ENCODE measurements around the gene RGSL1.
A peak's percentile ranks its signal among the peaks of the same experiment; 100 is the strongest.

RGSL1 gene

GRCh38 chr1:182476625-182477024 is 26.7 kb downstream of the RGSL1 start:
- H2BK5ac ChIP-seq (ENCODE audit: low read length): no peak overlapping the region
- no peak overlapping the region for H4K8ac ChIP-seq (ENCODE audit: low read depth, low read length)
- H3K79me1 ChIP-seq (ENCODE audit: low read length): no peaks in the 10 kb centered on the region
- H3K27me3 ChIP-seq (ENCODE audit: insufficient read depth, low read length, poor library complexity): no peaks in the 10 kb centered on the region
- no peak overlapping the region for H3K4me3 ChIP-seq (ENCODE audit: low read length)
- no peak overlapping the region for H3K4me2 ChIP-seq (ENCODE audit: low read length)
- no peak overlapping the region for H2BK15ac ChIP-seq (replicated peaks; ENCODE audit: low read depth)
- H3K9ac ChIP-seq (ENCODE audit: low read length): no peak overlapping the region
- H3K56ac ChIP-seq (ENCODE audit: low read length): no peak overlapping the region
- H3K4me1 ChIP-seq (ENCODE audit: control insufficient read depth, low read depth, low read length): no peaks in the 10 kb centered on the region
- no peak overlapping the region for H3K27ac ChIP-seq (ENCODE audit: low read depth, low read length)
- H2BK120ac ChIP-seq (ENCODE audit: low read depth, low read length): no peak overlapping the region
- no peaks in the 10 kb centered on the region for H3K79me2 ChIP-seq (ENCODE audit: control insufficient read depth, insufficient read depth, low read length)
- H3K23ac ChIP-seq (ENCODE audit: low read length): no peak overlapping the region
- H3K18ac ChIP-seq (ENCODE audit: low read length): no peak overlapping the region
- DNase-seq: no peak
- no CpG with 5 or more reads among the region's 2 CpGs for WGBS (ENCODE audit: extremely low coverage, insufficient coverage, low lambda C conversion rate)
- no peak overlapping the region for H3K4ac ChIP-seq (ENCODE audit: low read depth, low read length)
- H3K36me3 ChIP-seq (ENCODE audit: control insufficient read depth, insufficient read depth, low read length): no peaks in the 10 kb centered on the region
- no peak overlapping the region for H4K5ac ChIP-seq (ENCODE audit: low read length)
- H2AK5ac ChIP-seq (ENCODE audit: low read length): no peak overlapping the region

- no peak overlapping the region for H2BK5ac ChIP-seq (ENCODE audit: low read length)
- H3K79me1 ChIP-seq (ENCODE audit: low read length): no peaks in the 10 kb centered on the region
- no peak overlapping the region for H3K18ac ChIP-seq (ENCODE audit: low read length)
- no peak for DNase-seq
- no peak overlapping the region for H2AK5ac ChIP-seq (ENCODE audit: low read length)
- no peak overlapping the region for H3K23ac ChIP-seq (ENCODE audit: low read length)
- no peak overlapping the region for H3K27ac ChIP-seq (ENCODE audit: low read depth, low read length)
- H3K4me3 ChIP-seq (ENCODE audit: low read length): no peak overlapping the region
- H3K27me3 ChIP-seq (ENCODE audit: insufficient read depth, low read length, poor library complexity): no peaks in the 10 kb centered on the region
- H3K4me2 ChIP-seq (ENCODE audit: low read length): no peak overlapping the region
- H3K79me2 ChIP-seq (ENCODE audit: control insufficient read depth, insufficient read depth, low read length): no peaks in the 10 kb centered on the region
- H3K9ac ChIP-seq (ENCODE audit: low read length): no peak overlapping the region
- H3K4ac ChIP-seq (ENCODE audit: low read depth, low read length): no peak overlapping the region
- H4K8ac ChIP-seq (ENCODE audit: low read depth, low read length): no peak overlapping the region
- no peak overlapping the region for H2BK120ac ChIP-seq (ENCODE audit: low read depth, low read length)
- no peaks in the 10 kb centered on the region for H3K36me3 ChIP-seq (ENCODE audit: control insufficient read depth, insufficient read depth, low read length)
- H3K56ac ChIP-seq (ENCODE audit: low read length): no peak overlapping the region
- H4K5ac ChIP-seq (ENCODE audit: low read length): no peak overlapping the region
- H3K4me1 ChIP-seq (ENCODE audit: control insufficient read depth, low read depth, low read length): no peaks in the 10 kb centered on the region
- no peak overlapping the region for H2BK15ac ChIP-seq (replicated peaks; ENCODE audit: low read depth)
Measured at GRCh38 chr1:182478238-182478637, 28.3 kb downstream of the RGSL1 start.

- no CpG with 5 or more reads among the region's 2 CpGs for WGBS (ENCODE audit: extremely low coverage, insufficient coverage, low lambda C conversion rate)
- no peak overlapping the region for H2BK15ac ChIP-seq (replicated peaks; ENCODE audit: low read depth)
- H3K23ac ChIP-seq (ENCODE audit: low read length): no peak overlapping the region
- no peak overlapping the region for H4K5ac ChIP-seq (ENCODE audit: low read length)
- no peak overlapping the region for H3K4ac ChIP-seq (ENCODE audit: low read depth, low read length)
- H3K4me3 ChIP-seq (ENCODE audit: low read length): no peak overlapping the region
- H3K56ac ChIP-seq (ENCODE audit: low read length): no peak overlapping the region
- no peak overlapping the region for H4K8ac ChIP-seq (ENCODE audit: low read depth, low read length)
- no peaks in the 10 kb centered on the region for H3K79me2 ChIP-seq (ENCODE audit: control insufficient read depth, insufficient read depth, low read length)
- H3K18ac ChIP-seq (ENCODE audit: low read length): no peak overlapping the region
- H2AK5ac ChIP-seq (ENCODE audit: low read length): no peak overlapping the region
- no peak overlapping the region for H3K4me2 ChIP-seq (ENCODE audit: low read length)
- no peak overlapping the region for H2BK5ac ChIP-seq (ENCODE audit: low read length)
- no peaks in the 10 kb centered on the region for H3K4me1 ChIP-seq (ENCODE audit: control insufficient read depth, low read depth, low read length)
- no peak overlapping the region for H3K9ac ChIP-seq (ENCODE audit: low read length)
- no peak for DNase-seq
- no peaks in the 10 kb centered on the region for H3K27me3 ChIP-seq (ENCODE audit: insufficient read depth, low read length, poor library complexity)
- H3K36me3 ChIP-seq (ENCODE audit: control insufficient read depth, insufficient read depth, low read length): no peaks in the 10 kb centered on the region
- H3K79me1 ChIP-seq (ENCODE audit: low read length): no peaks in the 10 kb centered on the region
- H2BK120ac ChIP-seq (ENCODE audit: low read depth, low read length): no peak overlapping the region
- no peak overlapping the region for H3K27ac ChIP-seq (ENCODE audit: low read depth, low read length)
Measured at GRCh38 chr1:182484067-182484466, 34.1 kb downstream of the RGSL1 start.

- Histone ChIP-seq H4K8ac (ENCODE audit: low read depth, low read length) (no peak overlapping the region), H2BK15ac (replicated peaks; ENCODE audit: low read depth) (no peak overlapping the region), H4K5ac (ENCODE audit: low read length) (no peak overlapping the region), H3K4me1 (ENCODE audit: control insufficient read depth, low read depth, low read length) (no peaks in the 10 kb centered on the region), H3K9ac (ENCODE audit: low read length) (no peak overlapping the region), H2BK5ac (ENCODE audit: low read length) (no peak overlapping the region), H3K23ac (ENCODE audit: low read length) (no peak overlapping the region), H3K79me2 (ENCODE audit: control insufficient read depth, insufficient read depth, low read length) (no peaks in the 10 kb centered on the region), H3K36me3 (ENCODE audit: control insufficient read depth, insufficient read depth, low read length) (no peaks in the 10 kb centered on the region), H3K4ac (ENCODE audit: low read depth, low read length) (no peak overlapping the region), H3K27ac (ENCODE audit: low read depth, low read length) (no peak overlapping the region), H3K18ac (ENCODE audit: low read length) (no peak overlapping the region), H2AK5ac (ENCODE audit: low read length) (no peak overlapping the region), H3K79me1 (ENCODE audit: low read length) (no peaks in the 10 kb centered on the region), H3K56ac (ENCODE audit: low read length) (no peak overlapping the region), H3K4me3 (ENCODE audit: low read length) (no peak overlapping the region), H3K27me3 (ENCODE audit: insufficient read depth, low read length, poor library complexity) (no peaks in the 10 kb centered on the region), H2BK120ac (ENCODE audit: low read depth, low read length) (no peak overlapping the region), H3K4me2 (ENCODE audit: low read length) (no peak overlapping the region)
- peak; percentile 54 for DNase-seq
- no CpG with 5 or more reads among the region's 5 CpGs for WGBS (ENCODE audit: extremely low coverage, insufficient coverage, low lambda C conversion rate)
Measured at GRCh38 chr1:182484531-182485257, 34.7 kb downstream of the RGSL1 start.

- H2BK15ac ChIP-seq (replicated peaks; ENCODE audit: low read depth): no peak overlapping the region
- H3K18ac ChIP-seq (ENCODE audit: low read length): no peak overlapping the region
- no peak for DNase-seq
- no peak overlapping the region for H3K4me3 ChIP-seq (ENCODE audit: low read length)
- H4K8ac ChIP-seq (ENCODE audit: low read depth, low read length): no peak overlapping the region
- no peaks in the 10 kb centered on the region for H3K79me1 ChIP-seq (ENCODE audit: low read length)
- no peak overlapping the region for H3K4ac ChIP-seq (ENCODE audit: low read depth, low read length)
- WGBS (ENCODE audit: extremely low coverage, insufficient coverage, low lambda C conversion rate): no CpG with 5 or more reads among the region's 3 CpGs
- no peaks in the 10 kb centered on the region for H3K27me3 ChIP-seq (ENCODE audit: insufficient read depth, low read length, poor library complexity)
- no peak overlapping the region for H3K27ac ChIP-seq (ENCODE audit: low read depth, low read length)
- H2AK5ac ChIP-seq (ENCODE audit: low read length): no peak overlapping the region
- no peak overlapping the region for H3K23ac ChIP-seq (ENCODE audit: low read length)
- no peaks in the 10 kb centered on the region for H3K36me3 ChIP-seq (ENCODE audit: control insufficient read depth, insufficient read depth, low read length)
- no peak overlapping the region for H3K4me2 ChIP-seq (ENCODE audit: low read length)
- H4K5ac ChIP-seq (ENCODE audit: low read length): no peak overlapping the region
- no peak overlapping the region for H3K9ac ChIP-seq (ENCODE audit: low read length)
- H3K56ac ChIP-seq (ENCODE audit: low read length): no peak overlapping the region
- H2BK5ac ChIP-seq (ENCODE audit: low read length): no peak overlapping the region
- no peaks in the 10 kb centered on the region for H3K4me1 ChIP-seq (ENCODE audit: control insufficient read depth, low read depth, low read length)
- no peak overlapping the region for H2BK120ac ChIP-seq (ENCODE audit: low read depth, low read length)
- H3K79me2 ChIP-seq (ENCODE audit: control insufficient read depth, insufficient read depth, low read length): no peaks in the 10 kb centered on the region
Measured at GRCh38 chr1:182485861-182486260, 35.9 kb downstream of the RGSL1 start.

- no peak overlapping the region for H3K27ac ChIP-seq (ENCODE audit: low read depth, low read length)
- H4K8ac ChIP-seq (ENCODE audit: low read depth, low read length): no peak overlapping the region
- H3K23ac ChIP-seq (ENCODE audit: low read length): no peak overlapping the region
- no peak overlapping the region for H3K4me2 ChIP-seq (ENCODE audit: low read length)
- H3K4me1 ChIP-seq (ENCODE audit: control insufficient read depth, low read depth, low read length): no peaks in the 10 kb centered on the region
- no peak overlapping the region for H3K4me3 ChIP-seq (ENCODE audit: low read length)
- H3K4ac ChIP-seq (ENCODE audit: low read depth, low read length): no peak overlapping the region
- H2AK5ac ChIP-seq (ENCODE audit: low read length): no peak overlapping the region
- H3K27me3 ChIP-seq (ENCODE audit: insufficient read depth, low read length, poor library complexity): no peaks in the 10 kb centered on the region
- no peaks in the 10 kb centered on the region for H3K36me3 ChIP-seq (ENCODE audit: control insufficient read depth, insufficient read depth, low read length)
- H3K18ac ChIP-seq (ENCODE audit: low read length): no peak overlapping the region
- no peaks in the 10 kb centered on the region for H3K79me1 ChIP-seq (ENCODE audit: low read length)
- no peak overlapping the region for H2BK5ac ChIP-seq (ENCODE audit: low read length)
- H3K79me2 ChIP-seq (ENCODE audit: control insufficient read depth, insufficient read depth, low read length): no peaks in the 10 kb centered on the region
- WGBS (ENCODE audit: extremely low coverage, insufficient coverage, low lambda C conversion rate): no CpG with 5 or more reads among the region's 1 CpG
- no peak overlapping the region for H3K56ac ChIP-seq (ENCODE audit: low read length)
- no peak overlapping the region for H2BK120ac ChIP-seq (ENCODE audit: low read depth, low read length)
- no peak for DNase-seq
- no peak overlapping the region for H2BK15ac ChIP-seq (replicated peaks; ENCODE audit: low read depth)
- H4K5ac ChIP-seq (ENCODE audit: low read length): no peak overlapping the region
- no peak overlapping the region for H3K9ac ChIP-seq (ENCODE audit: low read length)
Measured at GRCh38 chr1:182488803-182489202, 38.9 kb downstream of the RGSL1 start.
